GM10266 (cell line): ENCODE measurements around the gene HCAR2.
"Not testable (repeated sequence)": the region's sequence is repeated elsewhere in the genome, so short reads cannot be mapped to it uniquely, and the experiment has no call there.

Experiments used
- DNase-seq: peaks from one replicate; pipeline ENCODE4 v3.0.0; 2012; ENCODE audit errors: extremely low spot score
- CTCF ChIP-seq: IDR thresholded peaks from 2 replicates; pipeline ENCODE4 v1.5.1; 2012; ENCODE audit warnings: mild to moderate bottlenecking, low read depth; ENCODE audit not compliant: control insufficient read depth, insufficient read depth; ENCODE audit errors: missing control alignments

Gene HCAR2

GRCh38 chr12:122659579-122659978, 43.6 kb downstream of the HCAR2 start:
- TF ChIP-seq CTCF = no peak
- DNase-seq = no peak

- no peak for TF ChIP-seq CTCF
- no peak for DNase-seq
Observed at GRCh38 chr12:122656298-122656697, 46.9 kb downstream of the HCAR2 start.

GRCh38 chr12:122653291-122653690, 49.9 kb downstream of the HCAR2 start:
- not testable (repeated sequence) for DNase-seq

GRCh38 chr12:122651520-122652224, 51.5 kb downstream of the HCAR2 start:
- no peak for DNase-seq
- no peak for TF ChIP-seq CTCF
